Endothelial cell of umbilical vein (primary cell): ENCODE data around the gene EXOC6B. TPM values are rescaled to one million over a fixed set of nuclear protein-coding genes. Genes with fewer than 3 reads are reported as not detected.

Source experiments
- Bru-seq: library from RNA; stranded (reverse); fragments of 400-500 nt; gene quantifications from one replicate; lab custom pipeline; 2021; lab: Mats Ljungman, UMichigan
- BruChase-seq, 2 experiments: library from RNA; stranded (reverse); fragments of 400-500 nt; gene quantifications; one replicate each; lab custom pipeline; 2021; lab: Mats Ljungman, UMichigan
- BruUV-seq: library from RNA; stranded (reverse); fragments of 400-500 nt; replicated peaks from 2 replicates; lab custom pipeline; 2021; lab: Mats Ljungman, UMichigan
- CTCF ChIA-PET: fragments of 300-600, 350-600 bp; sonication (Branson Sonifier 250); formaldehyde crosslinking; loops from one replicate; lab custom pipeline; 2021; ENCODE audit warnings: antibody characterized with exemption, inconsistent platforms; lab: Charles Lee
- POLR2A ChIA-PET: fragments of 300-600, 350-600 bp; sonication (Branson Sonifier 250); formaldehyde crosslinking; loops from one replicate; lab custom pipeline; 2021; ENCODE audit warnings: antibody characterized with exemption, inconsistent platforms; lab: Charles Lee
- DNase-seq: peaks from one replicate; pipeline ENCODE4 v3.0.0-alpha.2; 2011; ENCODE audit warnings: low read depth, low spot score
- FAIRE-seq: peaks from 2 replicates; lab custom pipeline; 2011; peaks lifted over from hg19 to GRCh38; lab: Jason Lieb, UNC
- H2AFZ ChIP-seq: 2 replicates; pipeline ENCODE4 v1.6.0; 2012; ENCODE audit warnings: low read depth, low read length, control low read depth, inconsistent platforms
- H3K27ac ChIP-seq: 2 replicates; pipeline ENCODE4 v1.5.1; 2011; ENCODE audit warnings: low read depth, mild to moderate bottlenecking, control low read depth, low read length, moderate library complexity; ENCODE audit not compliant: insufficient read depth
- H3K27me3 ChIP-seq, 2 experiments: 2 replicates each; pipeline versions ENCODE4 v1.6.0 to v1.6.1; 2011; ENCODE audit warnings: low read length in 2 of 2, mixed read lengths in 1 of 2; ENCODE audit not compliant: control insufficient read depth in 2 of 2, insufficient read depth in 2 of 2
- H3K36me3 ChIP-seq, 2 experiments: 2 replicates in 1 of 2; 3 replicates in 1 of 2; pipeline ENCODE4 v1.5.1; 2011; ENCODE audit warnings: low read length in 2 of 2, mild to moderate bottlenecking in 1 of 2, moderate library complexity in 1 of 2; ENCODE audit not compliant: control insufficient read depth in 2 of 2, insufficient read depth in 2 of 2; ENCODE audit errors: extremely low read depth in 1 of 2
- H3K4me1 ChIP-seq: 3 replicates; pipeline ENCODE4 v1.5.1; 2011; ENCODE audit warnings: mild to moderate bottlenecking, low read length; ENCODE audit not compliant: control insufficient read depth, insufficient read depth; ENCODE audit errors: extremely low read depth
- H3K4me2 ChIP-seq: 2 replicates; pipeline ENCODE4 v1.6.1; 2011; ENCODE audit warnings: low read length, control low read depth, mixed read lengths; ENCODE audit not compliant: insufficient read depth
- H3K4me3 ChIP-seq, 3 experiments: fragments of 200-600 bp in 1 of 3; sonication (generic), shearing (Covaris generic) in 1 of 3; replicated peaks in 1 of 3; 2 replicates each; pipeline ENCODE4 v1.5.1; 2011 to 2016; ENCODE audit warnings: control low read depth in 3 of 3, low read length in 3 of 3, mild to moderate bottlenecking in 2 of 3, inconsistent platforms in 1 of 3, low read depth in 1 of 3, moderate library complexity in 1 of 3; ENCODE audit not compliant: insufficient read depth in 1 of 3
- H3K79me2 ChIP-seq: 2 replicates; pipeline ENCODE4 v1.6.0; 2012; ENCODE audit warnings: low read length, inconsistent platforms; ENCODE audit not compliant: control insufficient read depth, insufficient read depth
- H3K9ac ChIP-seq: replicated peaks from 2 replicates; pipeline ENCODE3; 2011; ENCODE audit warnings: low read length, control low read depth; ENCODE audit not compliant: insufficient read depth; ENCODE audit errors: extremely low read depth
- H3K9me1 ChIP-seq: replicated peaks from 3 replicates; pipeline ENCODE4 v1.6.0; 2011; ENCODE audit warnings: mild to moderate bottlenecking, low read length; ENCODE audit not compliant: control insufficient read depth, insufficient read depth; ENCODE audit errors: extremely low read depth
- H3K9me3 ChIP-seq: replicated peaks from 2 replicates; pipeline ENCODE4 v1.5.1; 2012; ENCODE audit warnings: low read length, inconsistent platforms; ENCODE audit not compliant: control insufficient read depth, insufficient read depth
- H4K20me1 ChIP-seq: replicated peaks from 2 replicates; pipeline ENCODE3; 2011; ENCODE audit warnings: mild to moderate bottlenecking, low read length; ENCODE audit not compliant: control insufficient read depth, insufficient read depth; ENCODE audit errors: extremely low read depth
- EZH2 ChIP-seq: IDR thresholded peaks from 2 replicates; pipeline ENCODE4 v1.6.1; 2012; ENCODE audit warnings: borderline replicate concordance, low read depth, mild to moderate bottlenecking, moderate library complexity, low read length, inconsistent platforms; ENCODE audit not compliant: severe bottlenecking
- GATA2 ChIP-seq: IDR thresholded peaks from 2 replicates; pipeline ENCODE4 v1.7.0; 2011; ENCODE audit warnings: low read depth, mild to moderate bottlenecking, moderate library complexity, mixed read lengths, low read length; ENCODE audit not compliant: insufficient read length, insufficient read depth
- MYC ChIP-seq: IDR thresholded peaks from one replicate; pipeline ENCODE4 v1.6.1; 2011; ENCODE audit warnings: mild to moderate bottlenecking, low read depth, low read length
- POLR2A ChIP-seq: IDR thresholded peaks from 2 replicates; pipeline ENCODE4 v1.6.1; 2012; ENCODE audit warnings: low read depth, mild to moderate bottlenecking, control low read depth, low read length
- POLR2AphosphoS5 ChIP-seq: IDR thresholded peaks from 2 replicates; pipeline ENCODE4 v1.6.1; 2012; ENCODE audit warnings: low read depth, mild to moderate bottlenecking, control low read depth, low read length, moderate library complexity; ENCODE audit not compliant: insufficient read depth
- dilution Hi-C: fragments of 300-500 bp; cut with MboI; formaldehyde crosslinking; loops from one replicate; pipeline ENCODE4 v1.15.0; 2019; ENCODE audit warnings: low sequenced_read_pairs; ENCODE audit not compliant: extremely low pct_ligation_motif_present
- intact Hi-C: fragments of 100-400 bp; cut with micrococcal nuclease; formaldehyde crosslinking; loops from one replicate; pipeline ENCODE4 v1.10.0; 2022
- long read RNA-seq: library from polyadenylated mRNA; stranded (forward); transcript quantifications from one replicate; pipeline ENCODE4 v2.0.0, GENCODE V29; 2021
- polyA minus RNA-seq, 3 experiments: library from RNA; depleted of rRNA, polyadenylated mRNA; stranded (reverse); fragments of >200 nt; gene quantifications; 1 replicate in 1 of 3; 2 replicates in 2 of 3; pipeline ENCODE4 v1.2.3, GENCODE V29; 2011
- polyA plus RNA-seq, 4 experiments: library from polyadenylated mRNA; depleted of rRNA in 3 of 4; stranded (reverse) in 3 of 4; unstranded in 1 of 4; fragments of >200 nt; gene quantifications; 2 replicates each; pipeline versions ENCODE4 v1.2.1 to v1.2.3, GENCODE V29; 2011 to 2012; ENCODE audit warnings: missing spikeins in 1 of 4
- total RNA-seq: library from RNA; stranded (reverse); gene quantifications from 2 replicates; pipeline ENCODE4 v1.2.3, GENCODE V29; 2021

EXOC6B gene
- 23.6 and 34.8 TPM in 2 replicates for total RNA-seq
- 9.0 and 10.8 TPM in 2 replicates for polyA plus RNA-seq
- 8.9 and 9.1 TPM in 2 replicates for polyA plus RNA-seq (2011; cell fraction: cytosol; rRNA removed)
- polyA plus RNA-seq (2011; cell fraction: nucleus; rRNA removed), result 17.6 and 18.4 TPM in 2 replicates
- 17.8 and 19.3 TPM in 2 replicates for polyA plus RNA-seq (2012)
- 33.5 and 36.4 TPM in 2 replicates for polyA minus RNA-seq
- 15.7 TPM for polyA minus RNA-seq (2011; cell fraction: cytosol; rRNA and poly(A)+ RNA removed)
- polyA minus RNA-seq (2011; cell fraction: nucleus; rRNA and poly(A)+ RNA removed), result 44.0 and 54.7 TPM in 2 replicates
- percentile 82 among the genes with signal in this experiment for Bru-seq, nascent RNA
- percentile 64 among the genes with signal in this experiment for BruChase-seq, experiment 1, labeled RNA remaining after a 6-hour chase
- percentile 69 among the genes with signal in this experiment for BruChase-seq, experiment 2, labeled RNA remaining after a 2-hour chase
- long read RNA-seq, full-length matches to known transcripts, result 3 of 21 reads
- long read RNA-seq, partial matches to known transcripts, result 3 of 21 reads
- long read RNA-seq, other reads (novel, unspliced or antisense), result 15 of 21 reads

DNA sequence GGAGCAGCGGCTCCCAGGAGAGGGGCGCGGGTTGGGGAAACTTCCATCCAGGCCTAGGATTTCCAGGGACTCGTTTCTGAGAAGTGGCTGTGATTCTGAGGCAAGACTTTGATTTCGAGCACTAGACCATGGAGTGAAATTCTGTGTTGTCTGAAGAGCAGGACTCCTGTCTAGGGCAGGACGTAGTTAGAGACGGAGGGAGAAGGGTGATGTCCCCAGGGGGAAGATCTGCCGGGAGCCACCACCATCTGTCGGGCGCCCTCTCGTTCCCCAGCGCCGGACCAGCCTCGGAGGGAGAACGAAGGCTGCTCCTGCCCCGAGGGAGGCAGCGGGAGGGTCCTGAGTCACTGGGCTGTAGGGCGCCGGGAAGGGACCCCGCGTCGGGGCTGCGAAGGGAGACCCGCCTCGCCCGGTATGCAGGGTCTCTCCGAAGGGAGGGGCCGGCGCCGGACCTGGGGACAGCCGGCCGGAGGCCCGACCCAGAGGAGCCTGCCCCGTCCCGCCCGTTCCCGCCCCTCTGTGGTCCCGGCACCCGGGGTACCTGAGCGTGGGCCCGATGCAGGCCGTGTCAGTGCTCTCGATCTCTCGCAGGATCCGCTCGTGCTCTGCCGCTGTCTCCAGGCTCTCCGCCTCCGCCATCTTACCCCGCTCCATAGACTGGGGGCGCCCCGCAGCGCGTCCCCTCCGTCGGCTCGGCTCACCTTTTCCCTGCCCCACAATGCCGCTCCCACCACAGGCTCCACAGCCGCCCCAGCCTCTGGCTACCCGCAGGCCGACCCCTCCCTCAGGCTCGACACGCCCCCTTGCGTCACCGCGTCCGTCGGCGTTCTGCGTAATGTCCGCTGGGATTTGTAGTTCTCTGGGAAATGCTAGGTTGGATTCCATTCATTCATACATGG lies at the start of gene EXOC6B:
Gene EXOC6B (minus strand): TSS at position 777 of the 899 bp plus-strand sequence.
- intact Hi-C loops (loop anchor here (1.0 to 5.0 kb wide), 3 partner anchors 33 to 45 kb away; no protein-coding TSS in a partner anchor), dilution Hi-C loops (no loop called here)
- ChIA-PET CTCF (interaction anchor here (1.0 kb wide), 1 partner anchor 13 kb away, joined by 4 read pairs; no protein-coding TSS in a partner anchor), POLR2A (no interaction called here)
- Histone ChIP-seq H3K9ac (peak within 1 kb of the TSS; percentile 63), H3K36me3 (no peaks in the 10 kb centered on the region), H3K4me3 (peak within 1 kb of the TSS; percentile 40 to 97 (median 75)), H3K79me2 (peaks cover 10% of the 10 kb centered on the region), H3K9me3 (no peaks in the 10 kb centered on the region), H2AFZ (peak within 1 kb of the TSS; percentile 89), H3K4me2 (peak within 1 kb of the TSS; percentile 89), H4K20me1 (no peaks in the 10 kb centered on the region), H3K9me1 (no peaks in the 10 kb centered on the region), H3K27ac (peak within 1 kb of the TSS; percentile 58), H3K27me3 (no peaks in the 10 kb centered on the region), H3K4me1 (peaks cover 16% of the 10 kb centered on the region)
- TF ChIP-seq MYC, result no peak
- TF ChIP-seq POLR2A, result peak; percentile 80
- no peak for TF ChIP-seq GATA2
- DNase-seq (peak; percentile 95), FAIRE-seq (peak; percentile 92)
- no TSS peak for BruUV-seq

DNA sequence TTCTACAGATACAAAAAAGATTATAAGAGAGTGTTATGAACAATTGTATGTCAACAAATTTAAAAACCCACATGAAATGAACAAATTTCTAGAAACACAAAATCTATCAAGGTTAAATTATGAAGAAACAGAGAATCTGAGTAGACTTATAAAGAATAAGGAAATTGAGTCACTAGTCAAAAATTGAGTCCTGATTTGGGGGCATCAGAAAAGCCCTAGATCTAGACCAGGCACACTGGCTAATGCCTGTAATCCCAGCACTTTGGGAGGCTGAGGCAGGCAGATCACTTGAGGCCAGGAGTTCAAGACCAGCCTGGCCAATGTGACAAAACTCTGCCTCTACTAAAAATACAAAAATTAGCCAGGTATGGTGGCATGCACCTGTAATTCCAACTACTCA lies 46.0 kb upstream of the EXOC6B start:
- DNase-seq (no peak), FAIRE-seq (no peak)
- Histone ChIP-seq H3K27me3 (peaks cover 10 to 50% of the 10 kb centered on the region in 2 experiments), H3K4me2 (no peak overlapping the region), H3K27ac (no peak overlapping the region), H3K4me3 (no peak overlapping the region), H3K79me2 (no peaks in the 10 kb centered on the region), H3K9me3 (no peaks in the 10 kb centered on the region), H2AFZ (no peak overlapping the region), H3K4me1 (no peaks in the 10 kb centered on the region), H4K20me1 (no peaks in the 10 kb centered on the region), H3K9me1 (no peaks in the 10 kb centered on the region), H3K9ac (no peak overlapping the region), H3K36me3 (no peaks in the 10 kb centered on the region)
- TF ChIP-seq EZH2 (no peak), POLR2A (no peak), POLR2AphosphoS5 (no peak)
- intact Hi-C loops, result no loop called here
- CTCF ChIA-PET, result interaction anchor here (1.0 to 1.2 kb wide), 2 partner anchors 9 to 15 kb away, joined by 4 to 5 read pairs; partner anchors contain the start of gene SPR
- BruUV-seq, result no TSS peak
- POLR2A ChIA-PET, result no interaction called here
- dilution Hi-C loops, result no loop called here
